T-helper 22 cell (primary cell): Measurements from ENCODE around the gene SAMD4B.
"Not testable (repeated sequence)": the region's sequence is repeated elsewhere in the genome, so short reads cannot be mapped to it uniquely, and the experiment has no call there.

Source experiments
- DNase-seq: peaks from one replicate; pipeline ENCODE4 v3.0.0-alpha.2; 2020; ENCODE audit warnings: low read depth

The SAMD4B gene

DNA sequence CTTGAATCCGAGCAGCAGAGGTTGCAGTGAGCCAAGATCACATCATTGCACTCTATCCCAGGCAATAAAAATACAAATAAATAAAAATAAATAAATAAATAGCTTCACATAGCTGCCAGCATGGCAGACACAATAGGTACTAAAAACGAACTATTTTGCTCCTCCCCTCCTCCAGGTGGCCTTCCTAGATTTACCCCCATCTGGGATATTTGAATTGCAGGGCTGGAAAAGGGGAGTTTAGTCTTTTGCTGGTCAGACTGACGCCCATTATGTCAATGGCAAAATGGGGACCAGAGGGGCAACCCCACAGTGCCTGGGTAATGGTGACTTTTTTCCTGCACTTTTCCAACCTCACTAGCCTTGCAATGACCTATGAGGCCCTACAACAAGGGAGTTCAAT lies 5.7 kb upstream of the SAMD4B start:
- no peak for DNase-seq

DNA sequence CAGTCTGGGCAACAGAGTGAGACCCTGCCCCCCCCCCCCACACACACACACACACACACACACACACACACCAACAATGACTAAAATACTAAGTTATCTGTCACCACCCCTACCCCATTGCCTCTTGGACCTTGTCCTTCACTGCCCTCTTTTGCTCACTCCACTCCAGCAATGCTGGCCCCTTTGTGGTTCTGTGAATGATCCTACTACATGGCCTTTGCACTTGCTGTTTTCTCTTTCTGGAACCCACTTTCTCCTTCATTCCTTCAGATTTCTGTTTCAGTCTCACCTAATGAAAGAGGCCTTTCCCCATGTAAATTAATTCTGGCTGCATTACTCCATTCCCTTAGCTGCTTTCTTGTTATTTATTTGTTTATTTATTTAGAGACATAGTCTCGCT lies 2.5 kb upstream of the SAMD4B start:
- no peak for DNase-seq

DNA sequence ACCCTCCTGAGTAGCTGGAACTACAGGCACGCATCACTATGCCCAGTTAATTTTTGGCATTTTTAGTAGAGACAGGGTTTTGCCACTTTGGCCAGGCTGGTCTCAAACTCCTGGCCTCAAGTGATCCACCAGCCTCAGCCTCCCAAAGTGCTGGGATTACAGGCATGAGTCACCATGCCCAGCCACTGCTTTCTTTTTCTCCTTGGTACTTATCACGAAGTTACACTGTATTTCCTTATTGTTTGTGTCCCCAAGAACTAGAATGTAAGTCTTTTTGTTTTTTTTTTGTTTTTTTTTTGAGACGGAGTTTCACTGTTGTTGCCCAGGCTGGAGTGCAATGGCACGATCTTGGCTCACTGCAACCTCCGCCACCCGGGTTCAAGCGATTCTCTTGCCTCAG lies 2.1 kb upstream of the SAMD4B start:
- not testable (repeated sequence) for DNase-seq

DNA sequence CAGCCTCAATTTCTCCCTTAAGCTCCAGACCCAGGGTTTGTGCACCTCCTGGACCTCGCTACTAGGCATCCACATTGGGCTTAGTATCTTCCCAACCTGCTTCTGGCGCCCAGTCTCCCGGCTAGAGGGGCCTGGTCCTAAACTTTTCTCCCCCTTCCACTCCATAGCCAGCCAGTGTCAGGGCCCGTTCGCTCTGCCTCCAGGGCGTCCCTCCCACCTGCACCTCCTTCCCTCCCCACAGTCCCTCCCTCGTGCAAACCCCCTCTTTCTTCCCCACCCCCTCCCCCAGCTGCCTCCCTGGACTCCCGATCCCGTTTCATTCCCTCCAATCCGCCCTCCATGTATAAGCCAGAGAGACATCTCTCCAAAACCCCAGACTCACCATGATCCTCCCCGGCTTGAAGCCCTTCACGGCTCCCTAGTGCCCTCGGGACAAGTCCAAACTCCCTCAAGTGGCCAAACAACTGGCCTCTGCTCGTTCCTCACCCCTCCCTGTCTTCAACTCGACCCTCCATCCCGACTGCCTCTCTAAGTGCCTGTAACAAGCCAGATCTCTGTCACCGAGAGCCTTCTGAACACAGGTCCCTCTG lies 997 bp upstream of the SAMD4B start:
- no peak for DNase-seq

DNA sequence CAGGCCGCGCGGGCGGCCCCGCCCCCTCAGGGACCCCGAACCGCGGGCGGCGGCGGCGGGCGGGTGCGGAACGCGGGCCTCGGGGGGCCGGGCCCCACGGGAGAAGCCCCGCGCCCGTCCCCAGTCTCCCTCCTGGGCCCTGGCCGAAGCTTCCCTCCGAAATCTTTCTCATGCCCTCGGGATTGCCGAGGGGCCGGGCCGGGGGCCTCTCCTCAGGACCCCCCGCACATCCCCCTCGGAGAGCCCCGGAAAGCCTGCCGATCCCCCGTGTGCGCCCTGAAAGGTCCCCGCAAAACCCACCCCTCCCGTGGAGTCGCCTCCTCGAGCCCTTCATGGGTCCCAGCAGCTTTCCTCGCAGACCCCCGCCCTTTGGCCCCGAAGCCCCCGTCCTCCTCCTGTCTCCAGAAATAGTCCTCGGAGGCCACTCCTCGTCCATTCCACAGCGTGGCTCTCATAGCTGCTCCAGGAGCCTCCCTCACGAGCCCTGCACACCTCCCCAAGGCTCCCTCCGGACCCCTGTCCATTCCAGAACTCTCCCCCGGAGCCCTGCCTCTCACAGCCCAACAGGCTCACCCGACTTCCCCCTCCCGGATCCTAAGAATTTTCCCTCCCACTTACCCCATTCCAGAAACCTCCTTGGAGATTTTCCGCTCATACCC lies 555 bp downstream of the SAMD4B start:
- no peak for DNase-seq

DNA sequence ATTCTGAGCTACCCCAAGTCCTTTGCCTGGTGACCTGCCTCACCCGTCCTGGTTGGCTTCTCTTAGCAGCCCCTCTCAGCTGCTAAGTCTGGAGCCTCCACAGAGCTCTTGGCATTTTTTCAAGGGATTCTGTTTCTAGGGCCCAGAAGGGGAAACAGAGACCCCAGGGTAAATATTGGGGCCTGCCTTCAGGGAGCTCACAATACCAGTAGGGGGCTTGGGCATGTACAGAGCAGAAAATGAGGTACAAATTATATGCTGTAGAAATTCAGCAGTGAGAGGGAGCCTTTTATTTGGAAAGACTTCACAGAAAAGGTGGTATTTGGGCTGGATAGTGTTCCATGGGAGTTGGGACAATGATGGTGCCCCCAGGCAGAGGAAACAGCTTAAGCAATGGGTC lies 3.7 kb downstream of the SAMD4B start:
- DNase-seq, result no peak

DNA sequence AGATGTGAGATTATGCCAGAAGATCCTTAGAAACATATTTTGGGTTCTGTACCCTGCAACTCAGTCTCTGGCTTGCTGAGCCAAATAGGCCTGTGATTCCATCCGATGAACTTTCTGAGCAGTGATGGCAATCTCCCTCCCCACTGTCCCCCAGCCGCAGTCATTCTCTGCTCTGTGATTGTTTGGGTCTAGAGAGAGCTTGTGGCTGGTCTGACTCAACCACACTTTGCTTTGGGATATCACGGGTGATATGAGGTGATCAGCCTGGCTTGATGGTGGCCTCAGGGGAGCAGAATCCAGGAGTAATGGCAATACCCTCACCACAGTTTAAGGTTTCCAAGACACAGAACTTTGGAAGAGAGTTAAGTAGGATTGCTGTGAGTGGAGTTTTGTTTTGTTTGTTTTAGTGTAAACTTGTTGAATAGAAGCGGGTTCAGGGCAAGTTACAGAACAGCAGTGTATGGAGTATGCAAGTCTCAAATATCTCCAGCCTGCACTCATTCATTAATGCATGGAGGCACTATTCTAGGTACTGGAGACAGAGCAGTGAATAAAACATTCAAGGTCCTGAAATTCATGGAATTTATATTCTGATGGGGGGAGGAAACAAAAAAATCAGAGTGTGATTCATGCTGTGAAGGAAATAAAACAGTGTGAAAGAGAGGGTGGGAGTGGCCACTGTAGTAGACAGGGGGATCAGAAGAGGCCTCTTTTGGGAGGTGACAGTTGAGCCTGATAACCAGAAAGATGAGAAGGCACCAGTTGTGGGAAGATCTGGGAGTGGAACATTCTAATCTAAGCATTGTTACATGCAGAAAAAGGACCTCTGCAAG lies 5.3 kb downstream of the SAMD4B start:
- no peak for DNase-seq

DNA sequence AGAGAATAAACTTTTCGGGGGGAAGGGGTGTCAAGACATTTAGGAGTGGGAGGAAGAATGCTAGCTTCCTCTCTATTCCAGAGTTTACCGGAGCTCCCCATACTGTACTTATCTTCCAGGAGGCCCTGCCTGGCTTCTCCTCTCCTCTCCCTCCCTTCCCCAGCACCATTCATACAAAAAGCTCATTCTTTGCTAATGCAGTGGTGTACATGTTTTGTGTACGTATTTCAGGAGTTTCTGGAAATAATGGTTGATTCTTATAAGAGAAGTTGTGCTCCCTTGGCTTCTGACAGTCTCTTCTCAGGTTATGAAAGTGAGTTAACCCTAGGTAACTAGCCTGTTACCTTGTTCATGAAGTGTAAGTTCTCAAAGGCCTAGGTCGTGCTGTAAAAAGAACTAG lies 7.1 kb downstream of the SAMD4B start:
- no peak for DNase-seq

DNA sequence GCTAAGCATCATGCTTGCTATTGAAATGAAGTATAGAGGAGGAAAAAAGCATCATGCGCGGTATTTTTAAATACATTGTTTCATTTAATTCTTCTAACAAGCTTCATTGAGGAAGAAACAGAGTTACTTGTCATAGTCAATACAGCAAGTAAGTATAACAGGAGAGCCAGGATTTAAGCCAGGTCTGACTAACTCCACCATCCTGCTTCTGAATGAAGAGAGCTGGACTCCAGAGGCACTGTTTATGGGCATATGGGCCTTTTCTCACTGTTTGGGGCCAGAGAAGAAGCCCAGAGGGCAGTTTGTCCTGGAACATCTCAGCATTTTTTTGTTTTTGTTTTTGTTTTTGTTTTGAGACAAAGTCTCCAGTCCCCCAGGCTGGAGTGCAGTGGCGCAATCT lies 7.9 kb downstream of the SAMD4B start:
- no peak for DNase-seq

DNA sequence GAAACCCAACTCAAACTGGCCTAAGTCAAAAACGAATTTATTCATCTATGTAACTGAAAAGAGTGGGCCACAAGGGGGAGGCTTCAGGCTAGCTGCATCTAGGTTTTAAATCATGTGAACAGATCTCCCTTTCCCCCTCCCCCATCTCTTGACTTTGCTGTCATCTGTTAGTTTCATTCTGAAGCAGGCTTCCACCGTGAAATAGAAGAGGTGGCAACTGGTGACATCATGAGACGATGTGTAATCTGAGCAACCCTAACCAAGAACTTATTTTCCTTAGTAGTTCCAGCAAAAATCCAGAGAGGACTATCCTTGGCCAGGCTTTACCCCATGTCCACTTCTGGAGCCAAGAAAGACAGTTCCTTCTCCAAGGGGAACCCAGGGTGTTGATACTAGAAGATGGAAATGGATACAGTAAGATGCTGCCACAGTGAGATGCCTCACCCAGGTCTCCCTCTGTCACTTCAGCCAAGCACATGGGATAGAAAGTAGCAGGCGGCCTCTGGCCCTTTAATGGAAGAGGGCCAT lies 9.4 kb downstream of the SAMD4B start:
- DNase-seq, result no peak

DNA sequence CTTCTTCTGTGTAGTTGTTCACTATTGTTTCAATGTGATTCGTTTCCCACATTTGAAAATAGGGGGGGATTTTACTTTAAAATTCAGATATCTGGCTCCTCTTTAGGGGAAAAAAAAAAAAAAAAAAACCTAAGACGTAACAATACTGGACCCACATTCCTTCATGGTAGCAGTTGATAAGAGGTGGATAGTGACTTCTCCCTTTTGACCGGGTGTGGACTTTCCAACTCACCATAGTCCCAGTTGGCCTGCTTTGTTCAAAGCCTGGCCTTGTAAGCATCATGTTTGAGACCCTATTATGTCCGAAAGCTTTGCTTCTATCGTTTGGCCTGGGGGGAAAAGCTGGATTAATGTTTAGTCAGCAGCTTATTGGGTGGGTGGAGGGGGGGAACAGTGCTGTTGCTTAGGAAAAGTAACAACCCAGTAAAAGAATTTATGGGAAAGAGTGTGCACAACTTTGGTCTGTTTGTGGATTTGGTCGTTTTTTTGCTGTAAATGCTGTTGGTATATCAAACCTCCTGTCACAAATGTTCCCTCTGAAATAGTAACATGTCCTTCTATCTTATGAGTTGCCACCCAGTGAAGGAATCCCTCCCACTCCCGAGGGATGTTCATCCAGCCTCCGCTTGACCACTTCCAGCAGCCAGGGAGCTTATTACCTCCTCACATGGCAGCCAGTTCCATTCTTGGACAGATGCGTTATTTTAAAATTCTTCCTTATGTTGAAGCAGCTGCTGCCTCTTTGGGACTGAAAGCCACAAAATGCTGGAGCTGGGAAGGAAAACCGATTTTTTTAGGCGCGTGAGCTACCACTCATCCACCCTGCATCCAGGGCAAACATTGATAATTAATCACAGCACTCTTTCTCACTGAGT lies 10.4 kb downstream of the SAMD4B start:
- no peak for DNase-seq

DNA sequence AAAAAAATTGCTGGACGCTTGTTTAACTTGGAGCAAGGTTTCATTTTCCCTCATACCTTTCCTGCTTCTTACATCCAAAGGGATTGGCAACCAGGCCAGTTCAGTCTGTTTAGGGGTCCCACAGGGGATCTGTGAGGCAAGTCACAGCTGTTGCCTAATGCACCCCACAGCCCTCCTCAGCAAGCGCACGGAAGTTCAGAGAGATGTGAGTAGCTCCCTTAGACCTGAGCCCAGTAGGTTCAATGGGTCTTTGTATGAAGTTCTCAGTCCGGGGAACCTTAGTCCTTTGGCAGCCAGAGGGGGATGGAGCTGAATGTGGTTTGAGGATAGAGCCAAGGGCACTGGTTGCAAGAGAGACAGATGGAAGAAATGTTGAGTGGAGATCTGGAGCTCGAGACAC lies 13.0 kb downstream of the SAMD4B start:
- no peak for DNase-seq

DNA sequence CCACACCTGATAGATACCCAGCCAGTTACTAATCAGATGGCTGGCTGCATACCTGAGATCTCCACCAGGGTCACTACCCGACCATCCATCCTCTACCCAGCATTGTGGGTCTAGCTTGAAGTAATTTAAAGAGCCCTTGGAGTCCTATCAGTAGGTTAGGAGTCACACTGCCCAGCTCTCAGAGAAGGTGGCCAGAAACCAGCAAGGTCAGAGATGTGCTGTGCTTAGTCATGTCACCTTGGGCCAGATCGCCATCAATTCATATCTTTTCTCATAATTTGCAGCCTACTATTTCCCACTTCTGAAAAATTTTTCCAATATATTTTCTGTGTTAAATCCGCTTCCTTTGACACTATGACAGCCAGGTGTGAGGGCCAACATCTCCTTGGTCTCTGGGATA lies 13.9 kb downstream of the SAMD4B start:
- no peak for DNase-seq

DNA sequence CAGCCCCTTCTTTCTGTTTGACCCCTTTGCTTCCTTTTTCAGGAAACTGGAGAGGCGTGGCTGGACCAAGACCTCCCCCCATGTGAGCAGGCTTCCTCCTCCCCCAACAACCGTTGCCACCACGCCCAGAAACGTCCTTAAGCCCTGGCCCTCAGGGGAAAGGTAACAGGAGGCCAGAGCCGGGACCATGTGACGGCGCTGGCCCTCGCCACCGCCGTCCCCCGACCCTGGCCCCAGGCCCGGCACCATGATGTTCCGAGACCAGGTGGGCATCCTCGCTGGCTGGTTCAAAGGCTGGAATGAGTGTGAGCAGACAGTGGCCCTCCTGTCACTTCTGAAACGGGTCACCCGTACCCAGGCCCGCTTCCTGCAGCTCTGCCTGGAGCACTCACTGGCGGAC lies 14.4 kb downstream of the SAMD4B start:
- DNase-seq, result no peak

DNA sequence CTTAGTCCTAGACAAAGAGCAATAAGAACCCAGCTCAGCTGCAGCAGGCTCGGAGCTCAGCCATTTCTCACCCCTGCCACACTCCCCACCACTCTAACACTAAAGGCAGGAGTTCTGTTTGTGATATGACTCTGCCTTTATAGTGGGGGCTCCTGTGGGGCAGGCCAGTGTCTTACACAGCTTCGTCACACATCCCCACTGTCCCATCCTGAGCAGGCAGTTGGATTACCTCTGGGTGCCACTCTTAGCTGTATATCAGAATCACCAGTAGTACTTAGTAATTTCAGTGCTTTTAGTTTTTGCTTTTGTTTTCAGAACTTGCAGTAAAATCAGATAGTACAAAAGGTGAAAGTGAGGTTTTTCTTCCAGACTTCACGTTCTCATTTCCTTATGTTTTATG lies 16.8 kb downstream of the SAMD4B start:
- no peak for DNase-seq

DNA sequence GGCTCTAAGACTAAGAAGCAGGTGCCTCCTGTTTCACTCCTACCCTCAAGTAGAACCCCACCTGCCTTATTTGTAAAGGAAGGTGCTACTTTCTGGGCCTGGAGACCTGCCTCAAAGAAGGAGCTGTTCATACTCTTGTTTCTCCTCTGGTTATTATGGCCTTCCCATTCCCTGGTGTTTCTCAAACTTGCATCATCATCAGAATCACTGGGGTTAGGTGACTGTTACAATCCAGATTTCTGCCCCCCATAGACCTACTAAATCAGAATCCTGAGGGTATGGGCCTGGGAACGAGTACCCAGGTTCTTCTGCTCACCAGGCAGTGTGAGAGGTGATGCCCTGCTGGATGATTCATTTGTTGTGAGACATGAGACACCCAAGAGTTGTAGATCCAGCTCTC lies 18.4 kb downstream of the SAMD4B start:
- DNase-seq, result no peak

DNA sequence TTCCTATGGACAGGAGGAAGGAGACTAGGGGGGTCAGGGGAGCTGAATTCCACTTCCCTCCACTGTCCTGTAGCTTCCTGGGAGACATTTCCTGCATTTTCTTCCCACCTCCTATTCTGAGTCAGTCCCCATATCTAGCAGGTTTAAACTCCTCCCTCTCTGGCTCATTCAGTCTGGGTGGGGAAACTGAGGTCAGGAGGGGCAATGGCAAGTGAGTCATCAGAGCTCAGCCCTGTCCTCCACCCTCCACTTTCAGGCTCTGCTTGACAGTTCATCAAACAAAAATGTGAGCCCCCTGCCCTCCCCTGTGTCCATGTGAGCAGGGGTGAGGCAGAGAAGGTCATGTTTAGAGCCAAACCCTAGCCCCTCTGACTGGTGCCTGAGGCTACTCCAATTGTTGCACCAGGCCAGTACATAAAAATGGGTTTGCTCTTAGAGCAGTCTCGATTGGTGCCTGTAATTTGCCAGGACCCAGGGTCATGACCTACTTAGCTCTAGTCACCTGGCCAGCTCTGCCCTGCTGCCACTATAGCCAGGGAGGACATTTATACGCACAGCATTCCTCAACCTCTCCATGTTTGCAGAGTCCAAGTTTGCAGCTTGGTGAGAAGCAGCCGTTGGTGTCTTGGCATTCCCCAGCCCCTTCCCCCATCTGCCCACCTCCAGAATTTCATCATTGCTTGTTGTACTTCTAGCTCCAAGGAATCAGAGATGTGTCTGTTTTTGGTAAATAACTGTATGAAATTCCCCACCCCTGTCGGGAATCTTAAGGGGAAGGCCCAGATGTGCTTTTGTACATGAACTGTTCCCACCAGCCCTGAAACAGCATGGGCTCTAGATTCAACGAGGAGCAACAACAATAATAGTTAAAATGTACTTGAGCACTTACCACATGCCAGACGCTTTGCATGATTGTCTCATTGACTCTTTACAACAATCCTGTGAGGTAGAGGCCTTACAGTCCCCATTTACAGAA lies 20.7 kb downstream of the SAMD4B start:
- DNase-seq, result no peak

DNA sequence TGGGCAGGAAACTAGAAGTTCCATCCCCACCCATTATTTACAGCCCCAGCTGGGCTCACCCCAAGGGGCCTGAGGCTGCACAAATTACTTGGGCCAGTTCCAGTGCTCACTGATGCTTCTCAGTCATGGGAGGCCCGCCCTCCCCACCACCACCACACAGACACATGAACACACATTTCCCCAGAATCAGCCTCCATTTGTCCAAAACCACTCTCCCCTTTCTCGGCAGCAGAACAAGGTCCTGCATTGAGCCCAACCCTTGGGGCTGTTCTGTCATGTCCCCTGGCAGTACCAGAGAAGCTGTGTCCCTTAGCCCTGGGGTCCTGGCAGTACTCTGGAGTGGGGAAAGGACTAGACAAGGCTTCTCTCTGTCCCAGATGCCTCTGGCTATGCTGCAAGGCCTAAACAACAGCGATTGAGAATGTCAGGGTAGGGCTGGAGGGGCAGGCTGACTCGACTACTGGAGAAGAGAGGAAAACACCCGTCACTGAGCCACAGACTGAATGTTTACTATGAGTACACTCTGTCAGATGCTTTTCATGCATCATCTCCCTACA lies 21.8 kb downstream of the SAMD4B start:
- no peak for DNase-seq

DNA sequence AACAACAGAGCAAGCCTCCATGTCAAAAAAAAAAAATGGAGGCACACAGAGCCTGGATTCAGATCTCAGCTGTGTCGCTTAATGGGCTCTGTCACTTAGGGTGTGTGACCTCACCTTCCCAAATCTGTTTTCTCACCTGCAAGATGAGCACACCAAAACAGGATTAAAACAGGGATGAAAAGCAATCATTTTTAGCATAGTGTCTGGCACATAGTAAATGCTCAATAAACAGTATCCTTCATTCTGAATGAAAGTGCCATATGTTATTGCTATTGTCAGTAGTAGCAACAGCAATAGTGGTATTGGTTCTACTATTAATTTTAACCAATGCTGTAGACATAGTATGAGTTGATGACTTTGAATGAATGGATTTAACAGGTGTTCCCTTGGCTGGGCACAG lies 23.3 kb downstream of the SAMD4B start:
- DNase-seq, result no peak

DNA sequence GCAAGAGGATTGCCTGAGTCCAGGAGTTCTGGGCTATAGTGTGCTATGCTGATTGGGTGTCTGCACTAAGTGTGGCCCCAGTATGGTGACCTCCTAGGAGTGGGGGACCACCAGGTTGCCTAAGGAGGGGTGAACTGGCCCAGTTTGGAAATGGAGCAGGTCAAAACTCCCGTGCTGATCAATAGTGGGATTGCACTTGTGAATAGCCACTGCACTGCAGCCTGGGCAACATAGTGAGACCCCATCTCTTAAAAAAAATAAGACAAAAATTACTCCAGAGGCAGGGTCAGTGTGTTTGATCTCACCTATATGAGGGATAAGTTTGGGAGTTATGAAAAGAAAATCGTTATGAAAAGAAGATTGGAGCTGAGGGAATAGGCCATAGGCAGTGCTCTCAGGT lies 27.0 kb downstream of the SAMD4B start:
- DNase-seq, result no peak

DNA sequence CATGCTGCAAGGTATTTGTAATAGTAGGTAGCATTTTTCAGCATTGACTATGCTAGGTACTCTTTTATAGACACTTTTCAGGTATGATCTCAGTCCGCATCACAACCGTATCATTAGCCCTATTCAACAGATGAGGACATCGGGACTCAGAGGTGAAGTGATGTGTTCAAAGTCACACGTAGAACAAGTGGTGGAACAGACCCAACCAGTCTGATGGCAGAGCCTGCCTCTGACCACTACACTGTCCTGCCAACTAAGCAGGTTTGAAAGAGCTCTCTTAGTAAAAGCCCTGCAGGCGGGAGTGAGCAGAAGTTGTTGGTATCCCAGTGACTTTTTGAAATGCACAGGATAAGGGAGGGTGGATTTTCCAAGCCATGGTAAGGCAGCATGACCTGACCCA lies 28.5 kb downstream of the SAMD4B start:
- no peak for DNase-seq
